Liver (tissue), 9 donors: ENCODE data around the gene ATG10. TPM values are rescaled to one million over a fixed set of nuclear protein-coding genes. Genes with fewer than 3 reads are reported as not detected.
"Not testable (repeated sequence)": the region's sequence is repeated elsewhere in the genome, so short reads cannot be mapped to it uniquely, and the experiment has no call there.

Source experiments
- DNase-seq: peaks from one replicate; pipeline ENCODE4 v3.0.0-alpha.2; 2017; ENCODE audit warnings: low spot score
- H3K27ac ChIP-seq, 2 donors: one replicate each; pipeline ENCODE4 v1.7.0; 2013; ENCODE audit warnings: inconsistent platforms in 2 of 2, low read length in 2 of 2, control low read depth in 1 of 2, low read depth in 1 of 2, mild to moderate bottlenecking in 1 of 2
- H3K27me3 ChIP-seq, 4 donors: one replicate each; pipeline versions ENCODE4 v1.6.1 to v1.7.0; 2013; ENCODE audit warnings: low read length in 3 of 4, inconsistent platforms in 1 of 4, mild to moderate bottlenecking in 1 of 4, moderate library complexity in 1 of 4; ENCODE audit not compliant: control insufficient read depth in 4 of 4, insufficient read depth in 4 of 4
- H3K36me3 ChIP-seq, 4 donors: one replicate each; pipeline versions ENCODE4 v1.6.1 to v1.7.0; 2013; ENCODE audit warnings: low read length in 3 of 4, mild to moderate bottlenecking in 3 of 4, low read depth in 1 of 4, moderate library complexity in 1 of 4; ENCODE audit not compliant: control insufficient read depth in 4 of 4, insufficient read depth in 3 of 4
- H3K4me1 ChIP-seq, 4 donors: one replicate each; pipeline versions ENCODE4 v1.6.1 to v1.7.0; 2013; ENCODE audit warnings: low read length in 3 of 4, mild to moderate bottlenecking in 3 of 4, moderate library complexity in 1 of 4; ENCODE audit not compliant: control insufficient read depth in 4 of 4, insufficient read depth in 4 of 4
- H3K4me3 ChIP-seq, 3 donors: one replicate each; pipeline versions ENCODE4 v1.6.1 to v1.7.0; 2013; ENCODE audit warnings: low read length in 3 of 3, control low read depth in 1 of 3, low read depth in 1 of 3, mild to moderate bottlenecking in 1 of 3
- H3K9ac ChIP-seq, 2 donors: one replicate each; pipeline ENCODE4 v1.7.0; 2013; ENCODE audit warnings: low read length in 2 of 2, mild to moderate bottlenecking in 2 of 2, moderate library complexity in 2 of 2, control low read depth in 1 of 2, low read depth in 1 of 2
- H3K9me3 ChIP-seq, 4 donors: one replicate each; pipeline versions ENCODE4 v1.6.1 to v1.7.0; 2013; ENCODE audit warnings: low read length in 3 of 4; ENCODE audit not compliant: control insufficient read depth in 4 of 4
- ATF3 ChIP-seq: IDR thresholded peaks from 2 replicates; pipeline ENCODE4 v1.6.1; 2016; ENCODE audit warnings: antibody characterized with exemption
- CTCF ChIP-seq: fragments of 150-350 bp; IDR thresholded peaks from 2 replicates; pipeline ENCODE4 v1.5.1; 2017; ENCODE audit warnings: improper control_type of control experiment, low read depth, low read length; ENCODE audit not compliant: missing input control
- EGR1 ChIP-seq, 2 donors: IDR thresholded peaks; 2 replicates each; pipeline ENCODE4 v1.6.1; 2016 to 2018; ENCODE audit warnings: antibody characterized with exemption in 2 of 2, low read depth in 2 of 2
- FOXA1 ChIP-seq: IDR thresholded peaks from 2 replicates; pipeline ENCODE4 v1.6.1; 2016; ENCODE audit warnings: antibody characterized with exemption
- FOXA2 ChIP-seq: IDR thresholded peaks from 2 replicates; pipeline ENCODE4 v1.6.1; 2016; ENCODE audit warnings: antibody characterized with exemption
- GABPA ChIP-seq, 2 donors: IDR thresholded peaks in 1 of 2; conservative IDR thresholded peaks in 1 of 2; 2 replicates each; pipeline ENCODE4 v1.6.1; 2016; ENCODE audit warnings: antibody characterized with exemption in 2 of 2, mild to moderate bottlenecking in 1 of 2, moderate library complexity in 1 of 2
- HNF4A ChIP-seq, 2 donors: conservative IDR thresholded peaks; 2 replicates each; pipeline ENCODE4 v1.6.1; 2016; ENCODE audit warnings: antibody characterized with exemption in 2 of 2, mild to moderate bottlenecking in 2 of 2
- NR2F2 ChIP-seq: IDR thresholded peaks from 2 replicates; pipeline ENCODE4 v1.6.1; 2016; ENCODE audit warnings: antibody characterized with exemption
- RAD21 ChIP-seq, 2 donors: IDR thresholded peaks; 2 replicates each; pipeline ENCODE4 v1.6.1; 2016; ENCODE audit warnings: antibody characterized with exemption in 2 of 2, mild to moderate bottlenecking in 2 of 2
- RXRA ChIP-seq, 2 donors: IDR thresholded peaks; 2 replicates each; pipeline ENCODE4 v1.6.1; 2017 to 2018; ENCODE audit warnings: antibody characterized with exemption in 2 of 2, mild to moderate bottlenecking in 1 of 2
- SP1 ChIP-seq: IDR thresholded peaks from 2 replicates; pipeline ENCODE4 v1.6.1; 2018; ENCODE audit warnings: antibody characterized with exemption, mild to moderate bottlenecking
- TAF1 ChIP-seq: conservative IDR thresholded peaks from 2 replicates; pipeline ENCODE4 v1.6.1; 2016; ENCODE audit warnings: antibody characterized with exemption, mild to moderate bottlenecking
- YY1 ChIP-seq: IDR thresholded peaks from 2 replicates; pipeline ENCODE4 v1.6.1; 2016; ENCODE audit warnings: antibody characterized with exemption, mild to moderate bottlenecking
- WGBS: extraction: QIAGEN DNeasy Blood & Tissue Kit; methylation state at CpG from one replicate; pipeline ENCODE4 v1.1.7; 2013; 5-methylcytosine and 5-hydroxymethylcytosine counted together
- polyA plus RNA-seq, 2 donors: library from polyadenylated mRNA; stranded (reverse) in 1 of 2; unstranded in 1 of 2; fragments of 200-250 nt in 1 of 2; fragments of >200 nt in 1 of 2; fragmentation: Nextera tagmentation in 1 of 2; extraction: Ambion mirVana in 1 of 2; gene quantifications; one replicate each; pipeline versions ENCODE4 v1.2.1 to v1.2.3, GENCODE V29; 2013 to 2015
- total RNA-seq, 2 donors: library from RNA; depleted of rRNA; stranded (reverse); fragments of >200 nt; gene quantifications; one replicate each; pipeline ENCODE4 v1.2.3, GENCODE V29; 2014
- TF ChIP-seq, protein P1 (sequence below): IDR thresholded peaks from 2 replicates; pipeline ENCODE4 v1.6.1; 2016; ENCODE audit warnings: antibody characterized with exemption
- donor health status: healthy.
- donor health status: healthy.
- donor health status: healthy.
- donor health status: healthy.
- donor health status: healthy.

The ATG10 gene
- total and polyA plus RNA-seq, 4 donors: 3.1 to 7.8 (median 7.4) TPM

- no peaks in the 10 kb centered on the region for H3K9me3 ChIP-seq
- DNase-seq: no peak
- H3K27ac ChIP-seq: no peak overlapping the region
- TF ChIP-seq ATF3: no peak
- TF ChIP-seq CTCF: peak; percentile 44
- TF ChIP-seq EGR1 (IDR thresholded peaks at IDR 0.05; ENCODE audit: low read depth in 2 of 2): no peak
- TF ChIP-seq GABPA (IDR thresholded peaks at IDR 0.05 in 1 of 2, conservative IDR thresholded peaks at IDR 0.05 in 1 of 2): no peak
- peak; percentile 69 to 71 for TF ChIP-seq RAD21 (IDR thresholded peaks at IDR 0.05)
- TF ChIP-seq FOXA1: no peak
- no peak overlapping the region for H3K4me3 ChIP-seq
- no peaks in the 10 kb centered on the region for H3K4me1 ChIP-seq
- no peaks in the 10 kb centered on the region for H3K27me3 ChIP-seq
- H3K36me3 ChIP-seq: no peaks in the 10 kb centered on the region
- no peak overlapping the region for H3K9ac ChIP-seq
Observed at GRCh38 chr5:82107267-82107666, 135.4 kb downstream of the ATG10 start.

DNA sequence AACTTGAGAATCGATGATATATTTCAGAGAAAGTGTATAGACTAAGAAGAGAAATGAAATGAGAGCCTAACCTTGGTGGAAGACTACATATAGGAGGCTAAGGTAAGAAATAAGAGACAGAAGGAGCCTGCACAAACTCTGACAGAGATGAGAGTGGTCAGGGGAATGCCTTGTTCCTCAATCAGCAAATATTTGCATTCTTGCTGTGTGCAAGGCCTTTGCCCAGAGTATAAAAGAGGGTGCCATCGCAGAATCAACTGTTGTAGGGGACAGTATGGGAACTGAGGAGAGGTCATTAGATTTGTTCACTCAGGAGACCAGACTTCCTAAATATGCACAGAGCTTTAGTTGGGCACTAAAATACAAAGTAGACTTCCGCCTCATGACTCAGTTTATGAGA lies 137.2 kb downstream of the ATG10 start:
- Histone ChIP-seq H3K27me3 (no peaks in the 10 kb centered on the region), H3K27ac (no peak overlapping the region), H3K9me3 (no peaks in the 10 kb centered on the region), H3K9ac (no peak overlapping the region), H3K36me3 (no peaks in the 10 kb centered on the region), H3K4me1 (no peaks in the 10 kb centered on the region), H3K4me3 (no peak overlapping the region)
- 76% methylated on average over 3 of the region's 3 CpGs for WGBS
- TF ChIP-seq HNF4A (conservative IDR thresholded peaks at IDR 0.05): peak in 1 of 2 donors; percentile 30
- TF ChIP-seq EGR1 (IDR thresholded peaks at IDR 0.05; ENCODE audit: low read depth in 2 of 2): no peak
- TF ChIP-seq RXRA (IDR thresholded peaks at IDR 0.05): no peak
- no peak for TF ChIP-seq SP1
- TF ChIP-seq, protein P1, sequence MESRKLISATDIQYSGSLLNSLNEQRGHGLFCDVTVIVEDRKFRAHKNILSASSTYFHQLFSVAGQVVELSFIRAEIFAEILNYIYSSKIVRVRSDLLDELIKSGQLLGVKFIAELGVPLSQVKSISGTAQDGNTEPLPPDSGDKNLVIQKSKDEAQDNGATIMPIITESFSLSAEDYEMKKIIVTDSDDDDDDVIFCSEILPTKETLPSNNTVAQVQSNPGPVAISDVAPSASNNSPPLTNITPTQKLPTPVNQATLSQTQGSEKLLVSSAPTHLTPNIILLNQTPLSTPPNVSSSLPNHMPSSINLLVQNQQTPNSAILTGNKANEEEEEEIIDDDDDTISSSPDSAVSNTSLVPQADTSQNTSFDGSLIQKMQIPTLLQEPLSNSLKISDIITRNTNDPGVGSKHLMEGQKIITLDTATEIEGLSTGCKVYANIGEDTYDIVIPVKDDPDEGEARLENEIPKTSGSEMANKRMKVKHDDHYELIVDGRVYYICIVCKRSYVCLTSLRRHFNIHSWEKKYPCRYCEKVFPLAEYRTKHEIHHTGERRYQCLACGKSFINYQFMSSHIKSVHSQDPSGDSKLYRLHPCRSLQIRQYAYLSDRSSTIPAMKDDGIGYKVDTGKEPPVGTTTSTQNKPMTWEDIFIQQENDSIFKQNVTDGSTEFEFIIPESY: no peak
- no peak for TF ChIP-seq TAF1
- peak; percentile 18 for TF ChIP-seq YY1
- TF ChIP-seq RAD21 (IDR thresholded peaks at IDR 0.05): peak in 1 of 2 donors; percentile 22
- no peak for TF ChIP-seq NR2F2
- TF ChIP-seq FOXA2: no peak
- no peak for DNase-seq

DNA sequence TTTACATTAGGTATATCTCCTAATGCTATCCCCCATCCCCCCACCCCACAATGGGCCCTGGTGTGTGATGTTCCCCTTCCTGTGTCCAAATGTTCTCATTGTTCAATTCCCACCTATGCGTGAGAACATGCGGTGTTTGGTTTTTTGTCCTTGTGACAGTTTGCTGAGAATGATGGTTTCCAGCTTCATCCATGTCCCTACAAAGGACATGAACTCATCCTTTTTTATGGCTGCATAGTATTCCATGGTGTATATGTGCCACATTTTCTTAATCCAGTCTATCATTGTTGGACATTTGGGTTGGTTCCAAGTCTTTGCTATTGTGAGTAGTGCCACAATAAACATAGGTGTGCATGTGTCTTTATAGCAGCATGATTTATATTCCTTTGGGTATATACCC lies 138.1 kb downstream of the ATG10 start:
- H3K9me3 ChIP-seq, DNase-seq, H3K27ac ChIP-seq, H3K9ac ChIP-seq, H3K4me1 ChIP-seq, H3K4me3 ChIP-seq, H3K36me3 ChIP-seq, H3K27me3 ChIP-seq: not testable (repeated sequence)
- WGBS: 100% methylated on average over 2 of the region's 2 CpGs
